Ureter (tissue), 1 donor: ENCODE data around the gene MAD2L1BP. TPM values are rescaled to one million over a fixed set of nuclear protein-coding genes. Genes with fewer than 3 reads are reported as not detected.
A peak's percentile ranks its signal among the peaks of the same experiment; 100 is the strongest.
"Not testable (repeated sequence)": the region's sequence is repeated elsewhere in the genome, so short reads cannot be mapped to it uniquely, and the experiment has no call there.

Source experiments
- DNase-seq: peaks from one replicate; pipeline ENCODE4 v3.0.0-alpha.2; 2020; ENCODE audit warnings: low spot score
- total RNA-seq: library from RNA; stranded (reverse); gene quantifications from one replicate; pipeline ENCODE4 v1.2.4, GENCODE V29; 2023
- donor health status: DM: yes; HTN: yes; CAD: no.

The MAD2L1BP gene
- total RNA-seq, 1 donor from 2014 or later: 27.2 TPM

DNA sequence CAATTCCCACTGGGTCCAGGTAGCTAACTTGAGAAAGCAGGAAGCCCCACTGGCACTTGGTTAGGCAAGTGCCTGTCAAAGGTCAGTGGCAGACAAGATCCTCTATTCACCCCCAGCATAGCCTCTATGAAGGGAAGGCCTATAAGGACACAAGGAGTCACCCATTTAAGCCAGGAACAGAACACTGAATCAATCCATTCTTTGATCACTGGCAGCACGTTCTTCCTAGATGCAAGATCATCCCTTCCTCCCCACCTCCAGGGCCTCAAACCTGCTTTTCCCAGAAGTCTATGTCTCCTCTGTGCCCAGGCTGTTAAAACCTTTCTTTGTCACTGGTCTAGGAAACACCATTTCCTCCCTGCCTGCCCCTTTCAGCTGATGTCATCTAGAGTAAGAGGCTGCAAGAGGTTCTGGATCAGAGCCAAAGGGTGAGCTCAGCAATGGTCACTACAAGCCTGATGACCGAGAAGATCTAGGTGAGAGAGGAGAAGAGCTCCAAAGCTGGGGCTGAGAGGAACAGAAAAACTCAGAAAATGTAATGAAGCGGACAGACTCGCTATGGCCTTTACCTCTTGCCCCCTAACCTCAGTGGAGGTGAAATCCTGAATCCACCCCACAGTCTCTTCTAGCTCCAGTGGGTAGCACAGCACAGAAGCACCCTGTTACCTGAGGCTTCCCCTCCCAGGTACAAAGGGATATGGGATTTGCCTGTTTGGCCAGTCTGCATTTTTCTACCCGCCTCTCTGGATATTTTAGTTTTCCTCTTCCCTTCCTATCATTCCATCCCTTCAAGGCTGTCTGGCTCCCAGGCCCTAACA is 8.4 kb upstream of the MAD2L1BP start:
- peak; percentile 87 for DNase-seq

DNA sequence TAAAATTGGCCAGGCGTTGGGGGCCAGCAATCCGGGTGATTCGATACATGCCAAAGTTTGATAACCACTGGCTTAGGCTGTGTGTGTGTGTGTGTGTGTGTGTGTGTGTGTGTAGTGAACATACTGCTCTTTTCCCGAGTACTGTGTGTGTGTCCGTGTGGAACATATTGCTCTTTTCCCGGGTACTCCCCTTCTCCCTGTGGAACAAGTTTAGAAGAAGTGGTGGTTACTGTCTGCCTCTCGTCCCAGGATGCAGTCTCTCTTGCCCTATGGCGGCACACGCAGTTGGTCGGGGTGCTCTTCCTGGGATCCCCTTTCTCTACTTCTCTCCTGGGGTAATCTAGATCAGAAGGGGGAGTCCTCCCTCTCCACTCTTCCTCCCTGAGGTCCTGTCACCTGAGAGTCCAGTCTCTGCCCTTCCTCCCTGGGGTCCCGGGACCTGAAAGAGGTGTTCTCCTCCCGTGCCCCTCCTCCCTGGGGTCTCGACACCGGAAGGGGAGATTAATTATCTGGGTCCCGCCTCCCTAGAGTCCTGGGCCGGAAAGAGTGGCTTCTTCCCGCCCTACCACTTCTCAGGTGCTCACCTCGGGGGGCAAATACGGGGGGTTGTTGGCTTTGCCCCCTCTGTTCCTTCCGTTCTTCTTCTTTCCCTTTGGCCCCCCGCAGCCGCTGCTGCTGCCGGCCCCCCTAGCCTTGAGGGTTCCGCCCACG is 7.1 kb upstream of the MAD2L1BP start:
- peak; percentile 73 for DNase-seq

DNA sequence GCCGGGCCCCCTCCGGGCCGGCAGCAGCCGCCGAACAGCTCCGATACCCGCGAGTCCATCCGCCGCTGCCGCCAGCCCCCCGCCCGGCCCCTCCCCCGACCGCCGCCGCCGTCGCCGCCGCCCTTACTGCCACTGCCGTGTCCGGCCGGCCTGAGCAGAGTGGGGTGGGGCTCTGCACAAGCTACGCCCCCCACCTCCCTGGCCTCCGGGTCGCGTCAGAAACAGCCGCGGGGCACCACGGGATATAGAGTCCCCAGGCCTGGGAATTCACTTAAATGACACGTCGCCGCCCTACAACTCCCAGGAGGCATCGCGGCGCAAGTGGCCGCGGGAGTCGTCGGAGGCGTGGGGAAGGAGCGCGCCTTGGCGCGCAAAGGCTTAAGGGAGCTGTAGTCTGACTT is 6.5 kb upstream of the MAD2L1BP start, which contains the start of gene GTPBP2:
Gene GTPBP2, minus strand, starts transcription at position 161 of the 401 bp plus-strand sequence. Its CDS starts 102 bp downstream, at position 59.
- peak; percentile 99 for DNase-seq

DNA sequence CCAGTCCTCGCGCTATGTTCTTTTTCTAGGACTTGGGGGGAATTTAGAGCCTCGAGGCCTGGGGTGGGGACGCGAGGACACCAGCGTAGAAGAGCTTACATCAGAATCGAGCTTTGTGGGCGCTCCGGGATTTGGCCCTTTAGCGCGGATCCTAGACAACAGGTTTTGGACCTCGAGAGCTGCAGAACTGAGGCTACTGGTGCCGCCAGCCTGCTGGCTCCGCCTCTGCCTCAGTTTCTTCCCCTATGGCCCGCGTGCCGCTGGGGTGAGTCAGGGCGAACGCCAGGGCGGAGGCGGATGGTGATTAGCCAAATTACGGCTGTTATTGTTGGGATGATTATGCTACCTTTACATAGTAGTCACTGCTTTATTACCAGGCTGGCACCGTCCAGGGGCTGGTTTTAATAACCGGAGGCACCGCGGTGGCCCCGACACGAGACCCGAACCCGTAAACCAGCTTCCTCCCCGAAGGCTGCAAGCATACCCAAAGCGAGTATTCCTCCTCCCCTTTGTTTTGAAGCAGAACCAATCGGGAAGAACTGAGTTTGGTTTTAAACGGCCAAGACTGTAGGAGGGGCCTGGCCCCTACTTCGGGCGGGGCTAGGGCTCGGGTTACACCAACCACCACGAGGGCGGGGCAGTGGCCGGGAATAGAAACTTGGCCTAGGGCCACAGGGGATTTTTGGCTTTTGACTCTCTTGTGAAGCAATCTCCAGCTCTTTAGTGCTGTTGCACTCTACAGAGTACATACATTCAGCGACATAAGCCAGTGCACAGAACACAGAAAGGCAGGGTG is 5.9 kb upstream of the MAD2L1BP start:
- DNase-seq: peak; percentile 98

DNA sequence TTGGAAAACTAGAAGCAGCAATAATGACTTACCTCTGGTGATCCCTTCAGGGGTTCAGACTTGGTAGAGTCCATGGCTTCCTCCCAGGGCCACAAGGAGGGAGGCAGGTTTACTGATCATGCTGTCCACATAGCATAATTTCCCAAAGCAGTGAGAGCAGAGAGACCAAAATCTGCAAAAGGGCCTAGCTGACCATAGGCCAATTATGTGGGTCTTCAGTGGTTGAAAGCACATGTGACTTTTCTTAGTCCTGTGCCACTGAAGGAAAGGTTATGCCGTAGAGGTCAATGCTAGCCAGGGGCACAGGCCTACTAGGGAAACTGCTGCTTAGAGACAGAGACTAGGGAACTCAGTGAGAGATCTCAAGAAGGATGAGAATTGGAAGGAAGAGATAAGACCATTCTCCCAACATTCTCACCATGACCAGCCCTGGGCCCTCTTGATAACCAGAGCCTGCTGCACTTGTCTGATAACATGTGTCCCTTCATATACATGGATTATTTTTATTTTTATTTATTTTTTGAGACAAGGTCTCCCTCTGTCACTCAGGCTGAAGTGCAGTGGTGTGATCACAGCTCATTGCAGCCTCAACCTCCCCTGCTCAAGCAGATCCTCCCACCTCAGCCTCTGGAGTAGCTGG is 4.5 kb upstream of the MAD2L1BP start:
- DNase-seq: no peak

DNA sequence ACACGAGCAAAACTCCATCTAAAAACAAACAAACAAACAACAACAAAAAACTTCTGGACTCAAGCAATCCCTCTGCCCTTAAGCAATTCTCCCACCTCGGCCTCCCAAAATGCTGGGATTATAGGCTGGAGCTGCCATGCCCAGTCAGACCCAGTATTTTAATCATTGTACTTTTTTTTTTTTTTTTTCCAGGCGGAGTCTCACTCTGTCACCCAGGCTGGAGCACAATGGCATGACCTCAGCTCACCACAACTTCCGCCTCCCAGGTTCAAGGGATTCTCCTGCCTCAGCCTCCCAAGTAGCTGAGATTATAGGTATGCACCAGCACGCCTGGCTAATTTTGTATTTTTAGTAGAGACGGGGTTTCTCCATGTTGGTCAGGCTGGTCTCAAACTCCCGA is 2.6 kb upstream of the MAD2L1BP start:
- DNase-seq: not testable (repeated sequence)

DNA sequence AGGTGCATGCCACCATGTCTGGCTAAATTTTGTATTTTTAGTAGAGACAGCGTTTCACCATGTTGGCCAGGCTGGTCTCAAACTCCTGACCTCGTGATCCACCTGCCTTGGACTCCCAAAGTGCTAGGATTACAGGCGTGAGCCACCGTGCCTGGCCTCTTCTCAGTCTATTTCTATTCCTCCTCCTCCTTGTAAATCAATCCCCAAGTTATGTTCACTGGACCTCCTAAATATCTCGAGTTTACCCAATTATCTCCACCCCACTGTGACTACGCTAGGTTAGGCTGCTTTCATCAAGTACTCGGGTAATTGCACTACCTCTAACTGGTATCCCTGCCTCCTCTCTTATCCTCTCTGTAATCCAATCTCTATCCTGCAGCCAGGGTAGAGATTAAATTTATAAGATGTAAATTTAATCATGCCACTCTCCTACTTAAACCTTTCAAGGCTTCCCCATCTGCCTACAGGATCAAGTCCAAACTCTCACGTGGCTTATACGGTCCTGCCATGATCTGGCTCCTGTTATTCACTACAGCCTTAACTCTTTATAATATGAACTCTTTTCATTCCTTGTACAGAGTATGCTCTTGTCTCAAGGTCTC is 837 bp upstream of the MAD2L1BP start:
- DNase-seq: no peak

DNA sequence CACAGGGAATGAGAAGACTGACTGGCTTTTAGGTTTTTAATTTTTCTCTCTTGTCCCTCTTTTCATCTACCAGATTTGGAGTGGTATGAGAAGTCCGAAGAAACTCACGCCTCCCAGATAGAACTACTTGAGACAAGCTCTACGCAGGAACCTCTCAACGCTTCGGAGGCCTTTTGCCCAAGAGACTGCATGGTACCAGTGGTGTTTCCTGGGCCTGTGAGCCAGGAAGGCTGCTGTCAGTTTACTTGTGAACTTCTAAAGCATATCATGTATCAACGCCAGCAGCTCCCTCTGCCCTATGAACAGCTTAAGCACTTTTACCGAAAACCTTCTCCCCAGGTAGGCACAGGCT is 644 bp downstream of the MAD2L1BP start:
- DNase-seq: no peak

DNA sequence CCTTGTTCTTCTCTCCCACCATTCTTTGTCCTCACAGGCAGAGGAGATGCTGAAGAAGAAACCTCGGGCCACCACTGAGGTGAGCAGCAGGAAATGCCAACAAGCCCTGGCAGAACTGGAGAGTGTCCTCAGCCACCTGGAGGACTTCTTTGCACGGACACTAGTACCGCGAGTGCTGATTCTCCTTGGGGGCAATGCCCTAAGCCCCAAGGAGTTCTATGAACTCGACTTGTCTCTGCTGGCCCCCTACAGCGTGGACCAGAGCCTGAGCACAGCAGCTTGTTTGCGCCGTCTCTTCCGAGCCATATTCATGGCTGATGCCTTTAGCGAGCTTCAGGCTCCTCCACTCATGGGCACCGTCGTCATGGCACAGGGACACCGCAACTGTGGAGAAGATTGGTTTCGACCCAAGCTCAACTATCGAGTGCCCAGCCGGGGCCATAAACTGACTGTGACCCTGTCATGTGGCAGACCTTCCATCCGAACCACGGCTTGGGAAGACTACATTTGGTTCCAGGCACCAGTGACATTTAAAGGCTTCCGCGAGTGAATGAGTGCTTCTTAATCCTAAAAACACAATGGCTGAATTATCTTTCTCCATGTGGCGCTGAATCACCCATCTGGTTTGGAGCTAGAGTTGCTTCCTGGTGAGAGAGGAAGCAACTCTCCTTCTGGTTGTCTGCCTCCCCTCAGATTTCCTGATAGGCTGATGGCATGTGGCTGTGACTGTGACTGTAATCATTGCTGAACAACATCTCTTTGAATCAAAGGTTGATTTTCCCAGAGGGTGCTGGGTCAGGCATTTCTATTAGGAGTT is 4.6 kb downstream of the MAD2L1BP start:
- DNase-seq: no peak

DNA sequence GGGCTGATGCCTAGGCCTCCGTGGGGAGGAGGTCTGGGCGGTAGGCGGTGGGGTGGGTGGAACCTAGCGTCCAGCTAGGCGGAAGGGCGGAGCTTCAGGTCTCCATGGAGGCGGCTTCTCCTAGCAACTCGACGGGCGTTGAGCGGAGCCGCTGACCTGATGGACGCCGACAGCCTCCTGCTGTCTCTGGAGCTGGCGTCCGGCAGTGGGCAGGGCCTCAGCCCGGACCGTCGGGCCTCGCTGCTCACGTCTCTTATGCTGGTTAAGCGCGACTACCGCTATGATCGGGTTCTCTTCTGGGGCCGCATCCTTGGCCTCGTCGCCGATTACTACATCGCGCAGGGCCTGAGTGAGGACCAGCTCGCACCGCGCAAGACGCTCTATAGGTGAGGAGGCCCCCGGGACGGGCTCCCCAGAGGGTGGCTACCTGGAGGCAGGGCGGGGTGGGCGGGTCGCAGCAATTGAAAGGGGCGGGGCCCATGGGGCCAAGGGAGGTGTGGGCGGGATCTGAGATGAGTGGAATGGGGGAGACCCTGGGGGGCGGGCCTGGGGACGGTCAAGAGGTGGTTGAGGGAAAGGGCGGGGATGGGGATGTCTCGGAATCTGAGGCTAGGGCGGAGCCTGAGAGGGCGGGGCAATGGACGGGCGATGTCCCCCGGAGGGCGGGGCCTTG is 9.4 kb downstream of the MAD2L1BP start, which contains the start of gene RSPH9:
Gene RSPH9, plus strand, starts transcription at position 97 of the 673 bp plus-strand sequence. Its CDS starts 63 bp downstream, at position 160.
- no peak for DNase-seq

DNA sequence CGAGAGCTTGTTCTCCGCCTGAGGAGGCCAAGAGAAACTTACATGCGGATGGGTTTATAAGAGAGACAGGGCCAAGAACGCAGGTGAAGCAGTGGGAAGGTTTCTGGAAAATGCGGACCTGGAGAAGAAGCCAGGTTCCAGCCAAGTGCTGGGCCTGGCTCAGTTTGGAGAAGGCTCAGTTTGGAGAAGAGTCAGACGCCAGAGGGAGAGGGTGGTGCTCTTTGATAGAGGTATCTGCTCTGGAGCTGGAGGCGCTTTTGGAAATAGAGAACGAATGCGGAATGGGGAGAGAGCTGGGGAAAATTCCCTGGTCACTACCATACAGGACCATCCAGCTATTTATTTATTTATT is 9.9 kb downstream of the MAD2L1BP start:
- DNase-seq: no peak

DNA sequence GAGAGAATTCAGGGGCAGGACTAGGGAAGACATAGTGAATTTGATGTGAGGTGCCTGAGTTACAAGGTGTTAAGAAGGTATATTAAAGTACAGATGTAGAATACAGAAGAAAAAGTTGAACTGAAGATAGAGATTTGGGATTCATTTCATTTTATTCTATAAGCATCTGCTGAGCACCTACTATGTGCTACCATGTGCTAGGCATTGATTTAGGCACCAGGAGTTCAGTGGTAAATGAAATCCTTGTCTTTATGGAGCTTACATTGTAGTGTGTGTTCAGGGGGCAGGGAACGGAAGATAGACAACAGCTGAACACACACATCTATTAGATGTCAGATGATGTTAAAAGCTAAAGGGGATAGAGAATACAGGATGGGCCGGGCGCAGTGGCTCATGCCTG is 12.0 kb downstream of the MAD2L1BP start:
- no peak for DNase-seq

DNA sequence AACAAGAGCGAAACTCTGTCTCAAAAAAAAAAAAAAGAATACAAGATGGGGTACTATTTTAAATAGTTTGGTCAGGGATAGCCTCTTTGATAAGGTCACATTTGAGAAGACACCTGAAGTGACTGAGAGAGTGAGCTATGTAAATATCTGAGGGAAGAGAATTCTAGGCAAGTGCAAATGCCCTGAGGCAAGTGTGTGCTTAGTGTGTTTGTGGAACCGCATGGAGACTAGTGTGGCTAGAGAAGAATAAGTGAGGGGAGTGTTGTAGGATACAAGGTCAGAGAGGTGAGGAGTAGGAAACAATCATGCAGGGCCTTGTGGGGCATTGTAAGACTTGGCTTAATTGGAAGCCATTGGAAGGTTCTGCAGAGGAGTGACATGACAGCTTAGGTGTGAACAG is 12.6 kb downstream of the MAD2L1BP start:
- DNase-seq: no peak

DNA sequence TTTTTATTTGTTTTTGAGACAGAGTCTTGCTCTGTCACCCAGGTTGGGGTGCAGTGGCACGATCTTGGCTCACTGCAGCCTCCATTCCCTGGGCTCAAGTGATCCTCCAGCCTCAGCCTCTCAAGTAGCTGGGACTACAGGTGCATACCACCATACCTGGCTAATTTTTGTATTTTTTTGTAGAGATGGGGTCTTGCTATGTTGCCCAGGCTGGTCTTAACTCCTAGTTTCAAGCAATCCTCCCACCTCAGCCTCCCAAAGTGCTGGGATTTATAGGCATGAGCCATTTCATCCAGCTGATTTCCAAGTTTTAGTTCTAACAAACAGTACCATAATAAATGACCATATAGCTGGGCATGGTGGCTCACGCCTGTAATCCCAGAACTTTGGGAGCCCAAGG is 17.2 kb downstream of the MAD2L1BP start:
- DNase-seq: not testable (repeated sequence)

DNA sequence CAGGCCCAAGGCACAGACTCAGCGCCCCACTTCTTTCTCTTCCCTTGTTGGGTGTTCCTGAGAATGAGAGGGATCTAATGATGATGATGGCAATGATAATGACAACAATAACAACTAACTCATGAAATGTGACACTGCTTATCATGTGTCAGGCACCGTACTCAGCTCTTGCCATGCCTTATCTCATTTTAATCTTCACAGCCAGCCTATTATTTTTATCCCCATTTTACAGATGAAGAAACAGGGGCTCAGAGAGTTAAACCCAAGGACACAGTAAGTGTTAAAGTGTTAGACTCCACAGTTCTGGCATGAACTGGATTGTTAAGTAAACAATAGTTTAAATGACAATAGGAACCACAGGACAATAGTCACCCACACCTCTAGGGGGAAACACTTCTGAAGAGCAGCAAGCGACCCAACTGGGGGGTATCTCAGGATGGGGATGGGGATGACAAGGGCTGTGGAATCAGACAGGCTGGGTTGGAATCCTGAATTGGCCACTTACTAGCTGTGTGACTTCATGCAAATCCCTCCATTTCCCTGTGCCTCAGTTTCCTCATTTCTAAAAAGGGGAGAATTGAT is 21.7 kb downstream of the MAD2L1BP start:
- no peak for DNase-seq

DNA sequence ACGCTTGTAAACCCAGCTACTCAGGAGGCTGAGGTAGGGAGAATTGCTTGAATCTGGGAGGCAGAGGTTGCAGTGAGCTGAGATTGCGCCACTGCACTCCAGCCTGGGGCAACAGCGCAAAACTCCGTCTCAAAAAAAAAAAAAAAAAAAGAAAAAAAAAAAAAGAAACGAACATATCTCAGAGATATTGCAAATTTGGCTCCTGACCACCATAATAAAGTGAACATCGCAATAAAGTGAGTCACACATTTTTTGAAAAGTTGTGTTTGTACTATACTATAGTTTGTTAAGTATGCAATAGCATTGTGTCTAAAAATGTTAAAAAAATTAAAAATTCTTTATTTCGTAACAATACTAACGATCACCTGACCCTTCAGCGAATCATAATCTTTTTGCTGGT is 22.5 kb downstream of the MAD2L1BP start:
- DNase-seq: no peak

DNA sequence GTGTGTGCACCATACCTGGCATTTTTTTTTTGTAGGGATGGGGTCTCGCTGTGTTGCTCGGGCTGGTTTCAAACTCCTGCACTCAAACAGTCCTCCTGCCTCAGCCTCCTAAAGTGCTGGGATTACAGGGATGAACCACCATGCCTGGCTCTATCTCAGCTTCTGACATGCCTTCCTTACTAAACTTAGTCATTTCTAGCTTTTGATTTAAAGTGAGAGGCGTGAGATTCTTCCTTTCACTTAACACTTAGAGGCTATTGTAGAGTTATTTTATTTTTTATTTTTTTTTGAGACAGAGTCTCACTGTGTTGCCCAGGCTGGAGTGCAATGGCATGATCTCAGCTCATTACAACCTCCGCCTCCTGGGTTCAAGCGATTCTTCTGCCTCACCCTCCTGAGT is 27.3 kb downstream of the MAD2L1BP start:
- DNase-seq: not testable (repeated sequence)

DNA sequence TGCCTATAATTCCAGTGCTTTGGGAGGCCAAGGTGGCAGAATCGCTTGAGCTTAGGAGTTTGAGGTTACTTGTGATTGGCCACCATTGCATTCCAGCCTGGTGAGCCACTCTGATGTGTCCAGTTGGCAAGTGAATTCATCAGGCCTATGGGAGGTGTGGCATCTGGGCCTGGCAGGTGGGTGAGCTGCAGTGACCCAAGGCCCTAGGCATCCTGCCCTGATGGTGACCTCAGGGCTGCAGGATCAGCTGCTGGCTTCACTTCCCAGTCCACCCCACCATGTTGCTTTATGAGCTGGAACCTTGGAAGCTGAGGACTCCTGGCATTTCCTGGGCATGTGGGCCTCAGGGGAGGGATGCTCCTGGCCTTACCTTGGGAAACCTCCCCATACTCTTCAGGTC is 29.7 kb downstream of the MAD2L1BP start:
- no peak for DNase-seq

DNA sequence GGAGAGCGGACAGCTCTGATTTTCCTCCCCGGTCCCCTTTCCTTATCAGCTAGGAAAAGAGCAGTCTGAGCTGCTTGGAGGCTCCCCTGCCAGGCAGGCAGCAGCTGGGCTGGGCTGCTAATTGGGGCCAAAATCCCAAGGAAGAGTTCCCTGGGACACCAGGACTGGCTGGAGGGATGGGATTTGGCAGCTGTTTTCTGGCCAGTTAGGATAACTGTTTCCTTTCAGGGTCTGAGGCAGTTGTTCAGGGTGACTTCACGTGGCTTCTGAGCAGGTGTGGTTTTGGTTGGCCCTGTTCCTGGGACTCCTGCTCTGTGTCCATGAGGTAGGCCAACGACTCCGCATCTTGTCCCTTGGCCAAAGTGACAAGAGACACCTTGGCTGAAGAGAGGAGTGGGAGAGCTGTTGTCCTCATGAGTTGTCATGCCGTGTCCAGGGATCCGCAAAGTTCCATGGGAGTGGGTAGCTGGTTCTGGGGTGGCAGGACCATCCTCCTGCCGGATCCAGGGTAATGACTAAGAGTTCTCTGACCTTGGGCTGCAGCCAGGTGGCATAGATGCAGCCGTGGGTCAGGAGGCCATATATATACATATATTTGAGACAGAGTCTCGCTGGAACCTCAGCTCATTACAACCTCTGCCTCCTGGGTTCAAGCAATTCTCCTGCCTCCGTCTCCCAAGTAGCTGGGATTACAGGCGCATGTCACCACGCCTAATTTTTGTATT is 30.7 kb downstream of the MAD2L1BP start:
- DNase-seq: no peak
